Upper lobe of left lung (tissue), 6 donors: ENCODE measurements around the gene DYRK1A. TPM values are rescaled to one million over a fixed set of nuclear protein-coding genes. Genes with fewer than 3 reads are reported as not detected.

Source experiments
- ATAC-seq, 2 donors: fragments of 200-7000 bp; cut with Tn5 transposase; one replicate each; pipeline ENCODE4 v1.9.1; 2022; ENCODE audit warnings: mild to moderate bottlenecking in 2 of 2, moderate library complexity in 2 of 2; ENCODE audit not compliant: low FRiP score in 2 of 2
- DNase-seq, 2 donors: peaks; one replicate each; pipeline ENCODE4 v3.0.0-alpha.2; 2019 to 2020
- H3K27ac ChIP-seq, 4 donors: fragments of 200-600 bp; sonication (generic); one replicate each; pipeline ENCODE4 v1.5.1; 2016 to 2019
- H3K27me3 ChIP-seq, 4 donors: fragments of 200-600 bp; sonication (generic); one replicate each; pipeline ENCODE4 v1.5.1; 2017 to 2019
- H3K36me3 ChIP-seq, 4 donors: fragments of 200-600 bp; sonication (generic); one replicate each; pipeline ENCODE4 v1.5.1; 2016 to 2019
- H3K4me1 ChIP-seq, 4 donors: fragments of 200-600 bp; sonication (generic); one replicate each; pipeline ENCODE4 v1.5.1; 2018 to 2019
- H3K4me3 ChIP-seq, 4 donors: fragments of 200-600 bp; sonication (generic); one replicate each; pipeline ENCODE4 v1.5.1; 2017 to 2019; ENCODE audit warnings: mild to moderate bottlenecking in 2 of 4, moderate library complexity in 1 of 4
- H3K9me3 ChIP-seq, 4 donors: fragments of 200-600 bp; sonication (generic); one replicate each; pipeline ENCODE4 v1.5.1; 2018 to 2019
- CTCF ChIP-seq, 6 experiments: fragments of 450-650 bp in 4 of 6; fragments of 200-600 bp in 2 of 6; sonication (generic) in 2 of 6; IDR thresholded peaks; one replicate each; pipeline ENCODE4 v1.5.1; 2016 to 2019; ENCODE audit warnings: antibody characterized with exemption in 6 of 6
- EP300 ChIP-seq, 4 donors: sonication (generic); formaldehyde crosslinking; IDR thresholded peaks; one replicate each; pipeline ENCODE4 v1.5.1; 2017; ENCODE audit warnings: antibody characterized with exemption in 4 of 4, control low read depth in 2 of 4
- POLR2A ChIP-seq, 4 donors: fragments of 450-650 bp; IDR thresholded peaks; one replicate each; pipeline ENCODE4 v1.5.1; 2016 to 2017; ENCODE audit warnings: antibody characterized with exemption in 4 of 4, mild to moderate bottlenecking in 2 of 4
- POLR2AphosphoS5 ChIP-seq, 2 donors: sonication (generic); formaldehyde crosslinking; IDR thresholded peaks; one replicate each; pipeline ENCODE4 v1.5.1; 2017; ENCODE audit warnings: antibody characterized with exemption in 2 of 2
- WGBS, 2 donors: methylation state at CpG; one replicate each; pipeline ENCODE4 v1.1.5; 2017 to 2018; 5-methylcytosine and 5-hydroxymethylcytosine counted together
- total RNA-seq, 6 donors: library from RNA; depleted of rRNA in 4 of 6; stranded (reverse); fragments of >200 nt in 4 of 6; gene quantifications; one replicate each; pipeline versions ENCODE4 v1.1.0 to v1.2.1, GENCODE V29; 2016 to 2021
- donor health status: DM: no; HTN: no; CAD: no; lungs with moderate emphysema.
- donor health status: DM: no; HTN: yes; CAD: no; lungs with severe emphysema.

The DYRK1A gene
- total RNA-seq, 6 donors from 2014 or later: 64.1 to 116 (median 83.2) TPM

GRCh38 chr21:37555672-37556261 lies 189.2 kb downstream of the DYRK1A start:
- Histone ChIP-seq H3K36me3 (no peaks in the 10 kb centered on the region), H3K4me3 (no peak overlapping the region), H3K27ac (no peak overlapping the region), H3K4me1 (peaks cover 0 to 13% (median 8%) of the 10 kb centered on the region in 4 donors), H3K9me3 (no peaks in the 10 kb centered on the region), H3K27me3 (no peaks in the 10 kb centered on the region)
- 83 to 85% methylated on average over 15 of the region's 15 CpGs for WGBS, 2 donors
- DNase-seq: no peak
- ATAC-seq: no peak
- TF ChIP-seq CTCF (IDR thresholded peaks at IDR 0.05): no peak
- no peak for TF ChIP-seq POLR2AphosphoS5 (IDR thresholded peaks at IDR 0.05)
- no peak for TF ChIP-seq POLR2A (IDR thresholded peaks at IDR 0.05)
- no peak for TF ChIP-seq EP300 (IDR thresholded peaks at IDR 0.05)

- TF ChIP-seq CTCF (IDR thresholded peaks at IDR 0.05) (no peak), POLR2A (IDR thresholded peaks at IDR 0.05) (no peak), POLR2AphosphoS5 (IDR thresholded peaks at IDR 0.05) (no peak), EP300 (IDR thresholded peaks at IDR 0.05) (no peak)
- Histone ChIP-seq H3K4me1 (no peaks in the 10 kb centered on the region), H3K27me3 (no peaks in the 10 kb centered on the region), H3K4me3 (no peak overlapping the region), H3K27ac (peak overlapping the region in 2 of 4 donors; percentile 20 to 65), H3K9me3 (no peaks in the 10 kb centered on the region), H3K36me3 (no peaks in the 10 kb centered on the region)
- no peak for ATAC-seq
- no peak for DNase-seq
- WGBS, 2 donors: 69 to 70% methylated on average over 8 of the region's 8 CpGs
Observed at GRCh38 chr21:37557261-37557950, 190.8 kb downstream of the DYRK1A start.

GRCh38 chr21:37558676-37559211 lies 192.2 kb downstream of the DYRK1A start:
- Histone ChIP-seq H3K4me3 (no peak overlapping the region), H3K27ac (no peak overlapping the region), H3K9me3 (no peaks in the 10 kb centered on the region), H3K4me1 (peaks cover 5 to 8% (median 6%) of the 10 kb centered on the region in 4 donors), H3K27me3 (no peaks in the 10 kb centered on the region), H3K36me3 (no peaks in the 10 kb centered on the region)
- 94 to 95% methylated on average over 8 of the region's 8 CpGs for WGBS, 2 donors
- DNase-seq (no peak), ATAC-seq (no peak)
- no peak for TF ChIP-seq CTCF (IDR thresholded peaks at IDR 0.05)
- TF ChIP-seq POLR2AphosphoS5 (IDR thresholded peaks at IDR 0.05): no peak
- TF ChIP-seq POLR2A (IDR thresholded peaks at IDR 0.05): no peak
- no peak for TF ChIP-seq EP300 (IDR thresholded peaks at IDR 0.05)

GRCh38 chr21:37560385-37560784 lies 193.8 kb downstream of the DYRK1A start:
- DNase-seq (no peak), ATAC-seq (no peak)
- H3K4me3 ChIP-seq: no peak overlapping the region
- H3K9me3 ChIP-seq: no peaks in the 10 kb centered on the region
- 96 to 100% methylated on average over 4 to 5 of the region's 5 CpGs for WGBS, 2 donors
- H3K27ac ChIP-seq: no peak overlapping the region
- no peak for TF ChIP-seq CTCF (IDR thresholded peaks at IDR 0.05)
- no peak for TF ChIP-seq POLR2A (IDR thresholded peaks at IDR 0.05)
- peaks cover 16 to 21% (median 18%) of the 10 kb centered on the region in 4 donors for H3K4me1 ChIP-seq
- no peaks in the 10 kb centered on the region for H3K27me3 ChIP-seq
- H3K36me3 ChIP-seq: no peaks in the 10 kb centered on the region
